ENCODE measurements around the gene MARCHF4.

DNA sequence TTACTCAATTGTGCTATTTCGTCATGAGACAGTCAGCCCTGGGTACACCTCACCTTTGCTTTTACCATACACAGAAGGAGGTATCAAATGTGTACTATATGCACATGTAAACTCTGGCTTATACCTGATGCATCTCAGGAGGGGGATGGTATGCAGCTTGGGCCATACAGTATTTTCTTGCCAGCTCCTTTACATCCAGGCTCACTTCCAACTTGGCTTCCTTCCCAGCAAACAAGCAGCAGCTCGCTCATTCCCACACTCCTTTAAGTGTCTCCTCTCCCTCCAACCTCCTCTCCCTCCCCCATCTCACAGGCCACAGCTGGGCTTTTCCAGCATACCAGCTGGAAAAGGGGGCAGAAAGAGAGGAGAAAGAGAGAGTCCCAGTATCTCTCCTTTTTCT lies 9.6 kb downstream of the MARCHF4 start:
- no peak for TF ChIP-seq POLR2A (IDR thresholded peaks at IDR 0.05; ENCODE audit: low read depth, low read length)
- no peak for TF ChIP-seq TAF1 (IDR thresholded peaks at IDR 0.05; ENCODE audit: low read depth, low read length)
- no peak for TF ChIP-seq POLR2AphosphoS5 (IDR thresholded peaks at IDR 0.05; ENCODE audit: low read depth, low read length)
- TF ChIP-seq PAX5 (IDR thresholded peaks at IDR 0.05; ENCODE audit: insufficient read depth, low read length, severe bottlenecking) = no peak

Data from GM12891 (cell line).